Progenitor cell of endocrine pancreas (in vitro differentiated cells): ENCODE data around the gene BCHE. TPM values are rescaled to one million over a fixed set of nuclear protein-coding genes. Genes with fewer than 3 reads are reported as not detected.

ENCODE experiments used
- DNase-seq: peaks from one replicate; pipeline ENCODE4 v3.0.0; 2021; ENCODE audit warnings: low spot score; ENCODE audit not compliant: unreplicated experiment
- H3K27ac Mint-ChIP-seq: 2 replicates; pipeline ENCODE4 v1.8.0; 2021; ENCODE audit warnings: mild to moderate bottlenecking, moderate library complexity, mixed read lengths
- H3K27me3 Mint-ChIP-seq: 2 replicates; pipeline ENCODE4 v1.8.0; 2021; ENCODE audit warnings: mixed read lengths
- H3K36me3 Mint-ChIP-seq: 2 replicates; pipeline ENCODE4 v1.8.0; 2022; ENCODE audit warnings: mixed read lengths; ENCODE audit not compliant: insufficient read depth
- H3K4me1 Mint-ChIP-seq: 2 replicates; pipeline ENCODE4 v1.8.0; 2021; ENCODE audit warnings: low read depth, mixed read lengths
- H3K4me3 Mint-ChIP-seq: 2 replicates; pipeline ENCODE4 v1.8.0; 2021; ENCODE audit warnings: low read depth, mild to moderate bottlenecking, moderate library complexity, mixed read lengths
- H3K9me3 Mint-ChIP-seq: 2 replicates; pipeline ENCODE4 v1.8.0; 2021; ENCODE audit warnings: low read depth, mixed read lengths
- CTCF ChIP-seq: fragments of 200-600 bp; sonication (generic); IDR thresholded peaks from one replicate; pipeline ENCODE4 v1.5.0; 2021; ENCODE audit warnings: antibody characterized with exemption, mild to moderate bottlenecking; ENCODE audit not compliant: unreplicated experiment
- total RNA-seq: library from RNA; stranded (reverse); gene quantifications from 2 replicates; pipeline ENCODE4 v1.2.1, GENCODE V29; 2021

BCHE gene
- total RNA-seq, 1 donor from 2014 or later: 1.1 TPM

- no peak overlapping the region for H3K27ac Mint-ChIP-seq
- H3K4me3 Mint-ChIP-seq: no peak overlapping the region
- no peak for DNase-seq
- no peak for TF ChIP-seq CTCF
- H3K27me3 Mint-ChIP-seq: no peaks in the 10 kb centered on the region
- peaks cover 2% of the 10 kb centered on the region for H3K4me1 Mint-ChIP-seq
- H3K9me3 Mint-ChIP-seq: no peaks in the 10 kb centered on the region
- no peaks in the 10 kb centered on the region for H3K36me3 Mint-ChIP-seq
Measured at GRCh38 chr3:165796701-165797100, 40.5 kb downstream of the BCHE start.

- DNase-seq: no peak
- Mint-ChIP-seq H3K27me3 (no peaks in the 10 kb centered on the region), H3K4me1 (no peaks in the 10 kb centered on the region), H3K4me3 (no peak overlapping the region), H3K36me3 (peaks cover 2% of the 10 kb centered on the region), H3K27ac (no peak overlapping the region), H3K9me3 (peaks cover 5% of the 10 kb centered on the region)
- TF ChIP-seq CTCF: no peak
Measured at GRCh38 chr3:165788531-165788930, 48.7 kb downstream of the BCHE start.

GRCh38 chr3:165786013-165786412 is 51.2 kb downstream of the BCHE start:
- no peak for DNase-seq
- Mint-ChIP-seq H3K27ac (no peak overlapping the region), H3K27me3 (no peaks in the 10 kb centered on the region), H3K36me3 (peaks cover 2% of the 10 kb centered on the region), H3K4me1 (peaks cover 5% of the 10 kb centered on the region), H3K4me3 (no peak overlapping the region), H3K9me3 (peaks cover 8% of the 10 kb centered on the region)
- no peak for TF ChIP-seq CTCF

- TF ChIP-seq CTCF: no peak
- H3K27me3 Mint-ChIP-seq: no peaks in the 10 kb centered on the region
- H3K36me3 Mint-ChIP-seq: no peaks in the 10 kb centered on the region
- H3K9me3 Mint-ChIP-seq: peaks cover 3% of the 10 kb centered on the region
- H3K27ac Mint-ChIP-seq: no peak overlapping the region
- H3K4me3 Mint-ChIP-seq: no peak overlapping the region
- no peak for DNase-seq
- H3K4me1 Mint-ChIP-seq: peaks cover 5% of the 10 kb centered on the region
Measured at GRCh38 chr3:165784337-165784736, 52.9 kb downstream of the BCHE start.

GRCh38 chr3:165783383-165783782 is 53.8 kb downstream of the BCHE start:
- H3K27ac Mint-ChIP-seq: no peak overlapping the region

More at GRCh38 chr3:165783383-165783782, 53.8 kb downstream of the BCHE start:
- Mint-ChIP-seq H3K4me3 (no peak overlapping the region), H3K27me3 (no peaks in the 10 kb centered on the region), H3K36me3 (no peaks in the 10 kb centered on the region), H3K9me3 (peaks cover 3% of the 10 kb centered on the region), H3K4me1 (peaks cover 5% of the 10 kb centered on the region)
- no peak for TF ChIP-seq CTCF
- DNase-seq: no peak
